ENCODE measurements around the gene KCNC1.

- TF ChIP-seq EZH2 (IDR thresholded peaks at IDR 0.05) (no peak), POLR2AphosphoS5 (IDR thresholded peaks at IDR 0.05; ENCODE audit: borderline replicate concordance, low read depth, low read length) (no peak), FOXP2 (optimal IDR thresholded peaks at IDR 0.05; ENCODE audit: control extremely low read depth, extremely low read length, insufficient read depth) (no peak)
Observed at GRCh38 chr11:17692931-17693330, 41.6 kb upstream of the KCNC1 start.

Data from SK-N-MC (cell line).